Activated T-helper 9 cell treated with anti-CD3 and anti-CD28 coated beads, Interleukin-2, amount 50 U/mL, for 16 hours (primary cell): ENCODE data around the gene FAM90A26.
"Not testable (repeated sequence)": the region's sequence is repeated elsewhere in the genome, so short reads cannot be mapped to it uniquely, and the experiment has no call there.

Experiments used
- DNase-seq: peaks from one replicate; pipeline ENCODE4 v3.0.0-alpha.2; 2020; ENCODE audit warnings: low read depth

The FAM90A26 gene

GRCh38 chr4:9169791-9170459, at the start of gene FAM90A26:
FAM90A26 (plus strand) TSS chr4:9170409; CDS start chr4:9173173, 2,764 bp downstream.
- DNase-seq, result not testable (repeated sequence)

- not testable (repeated sequence) for DNase-seq
Measured at GRCh38 chr4:9122711-9123110, 47.5 kb upstream of the FAM90A26 start.

- DNase-seq, result peak; percentile 3
Measured at GRCh38 chr4:9123572-9124007, 46.6 kb upstream of the FAM90A26 start.

DNA sequence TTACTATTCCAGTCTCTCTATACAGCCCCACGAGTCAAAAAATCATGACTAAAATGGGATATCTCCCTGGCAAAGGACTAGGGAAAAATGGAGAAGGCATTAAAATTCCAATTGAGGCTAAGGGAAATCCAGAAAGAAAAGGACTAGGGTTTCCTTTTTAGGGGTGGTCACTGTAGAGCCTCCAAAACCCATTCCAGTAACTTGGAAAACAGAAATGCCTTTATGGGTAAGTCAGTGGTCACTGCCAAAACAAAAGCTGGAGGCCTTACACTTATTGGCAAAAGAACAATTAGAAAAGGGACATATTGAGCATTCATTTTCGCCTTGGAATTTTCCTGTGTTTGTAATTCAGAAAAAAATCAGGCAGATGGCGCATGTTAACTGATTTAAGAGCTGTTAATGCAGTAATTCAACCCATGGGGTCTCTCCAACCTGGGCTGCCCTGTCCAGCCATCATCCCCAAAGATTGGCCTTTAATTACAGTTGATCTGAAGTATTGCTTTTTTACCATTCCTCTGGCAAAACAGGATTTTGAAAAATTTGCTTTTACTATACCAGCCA, 44.5 kb upstream of the FAM90A26 start:
- DNase-seq, result not testable (repeated sequence)

DNA sequence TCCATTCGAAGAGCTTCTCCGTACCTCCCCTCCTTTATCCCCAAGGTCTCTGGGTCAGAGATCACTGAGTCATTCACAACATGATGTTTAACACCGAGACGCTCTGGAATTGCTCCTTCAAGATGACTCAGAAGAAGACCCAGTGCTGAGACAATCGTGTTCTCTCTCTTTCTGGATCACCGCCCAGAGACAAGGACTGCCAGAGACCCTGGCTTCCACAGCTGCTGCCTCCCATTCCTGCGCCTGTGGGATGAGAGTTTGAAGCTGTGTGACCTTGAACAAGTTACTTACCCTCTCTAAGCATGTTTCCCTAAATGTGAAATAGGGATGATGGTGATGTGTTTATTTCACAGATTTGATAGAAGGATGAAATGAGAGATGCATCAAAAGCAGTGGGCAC, 38.8 kb upstream of the FAM90A26 start:
- DNase-seq, result not testable (repeated sequence)

- DNase-seq, result not testable (repeated sequence)
Measured at GRCh38 chr4:9132849-9133248, 37.4 kb upstream of the FAM90A26 start.

DNA sequence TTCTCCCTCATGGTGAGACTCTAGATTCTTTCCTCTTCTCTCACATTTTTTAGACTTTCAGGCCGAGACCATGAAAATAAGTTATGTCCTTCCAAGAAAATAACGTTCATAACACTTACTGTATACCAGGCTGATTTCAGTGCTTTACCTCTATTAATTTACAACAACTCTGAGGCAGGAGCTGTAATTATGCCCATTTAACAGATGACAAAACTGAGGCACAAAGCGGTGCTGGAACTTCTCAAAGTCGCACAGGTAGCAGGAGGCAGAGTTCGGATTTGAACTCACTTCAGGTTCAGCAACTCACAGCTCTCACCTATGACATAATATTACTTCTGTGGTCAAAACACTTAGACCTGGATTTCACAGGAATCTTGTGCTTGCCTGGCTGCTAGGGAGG, 36.2 kb upstream of the FAM90A26 start:
- not testable (repeated sequence) for DNase-seq

DNA sequence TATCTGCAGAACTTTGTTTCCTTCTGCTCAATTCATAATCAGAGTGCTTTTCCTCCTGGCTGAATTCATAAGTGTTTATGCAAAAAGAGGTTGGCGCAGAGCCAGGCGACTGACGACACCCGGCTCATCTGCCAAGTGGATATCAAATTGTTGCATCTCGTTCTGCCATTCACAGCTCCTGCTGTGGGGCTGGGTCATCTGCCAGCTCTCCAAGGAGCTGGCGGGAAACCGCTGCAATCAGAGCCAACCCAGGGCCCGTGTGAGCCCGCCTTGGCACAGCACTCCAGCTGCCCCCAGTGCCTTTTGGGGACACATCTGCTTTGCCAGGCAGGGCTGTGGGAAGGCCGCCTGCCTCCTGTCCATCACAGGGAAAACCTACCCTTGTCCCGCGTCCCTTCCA, 35.7 kb upstream of the FAM90A26 start:
- DNase-seq, result not testable (repeated sequence)

DNA sequence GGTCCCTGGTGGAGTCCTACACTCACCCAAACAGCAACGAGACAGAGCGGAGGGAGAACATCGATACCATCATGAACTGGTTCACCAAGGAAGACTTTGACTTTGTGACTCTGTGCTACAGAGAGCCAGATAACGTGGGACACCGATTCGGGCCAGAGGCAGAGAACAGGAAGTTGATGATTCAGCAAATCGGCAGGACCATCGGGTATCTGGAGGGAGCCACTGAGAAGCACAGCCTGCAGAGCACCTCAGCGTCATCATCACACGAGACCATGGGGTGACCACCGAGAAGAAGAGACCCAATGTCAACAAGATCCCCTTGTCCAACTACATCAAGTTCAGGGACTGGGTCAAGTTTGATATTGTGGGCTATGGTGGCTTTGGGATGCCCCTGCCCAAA, 29.2 kb upstream of the FAM90A26 start:
- DNase-seq, result not testable (repeated sequence)

- not testable (repeated sequence) for DNase-seq
Measured at GRCh38 chr4:9142786-9143185, 27.4 kb upstream of the FAM90A26 start.

GRCh38 chr4:9143421-9144080, 26.7 kb upstream of the FAM90A26 start:
- no peak for DNase-seq

- DNase-seq, result no peak
Measured at GRCh38 chr4:9146967-9147366, 23.2 kb upstream of the FAM90A26 start.

DNA sequence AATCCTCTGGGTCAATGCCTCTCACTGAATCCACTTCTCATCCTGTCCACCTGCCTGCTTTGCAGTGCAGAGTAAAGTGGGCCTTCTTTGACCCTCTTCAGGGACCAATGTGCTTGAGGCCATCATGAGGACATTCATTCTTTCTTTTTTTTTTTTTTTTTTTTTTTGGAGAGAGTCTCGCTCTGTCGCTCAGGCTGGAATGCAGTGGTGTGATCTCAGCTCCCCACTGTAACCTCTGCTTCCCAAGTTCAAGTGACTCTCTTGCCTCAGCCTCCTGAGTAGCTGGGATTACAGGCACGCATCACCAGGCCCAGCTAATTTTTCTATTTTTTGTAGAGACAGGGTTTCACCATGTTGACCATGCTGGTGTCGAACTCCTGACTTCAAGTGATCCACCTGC, 22.8 kb upstream of the FAM90A26 start:
- not testable (repeated sequence) for DNase-seq

DNA sequence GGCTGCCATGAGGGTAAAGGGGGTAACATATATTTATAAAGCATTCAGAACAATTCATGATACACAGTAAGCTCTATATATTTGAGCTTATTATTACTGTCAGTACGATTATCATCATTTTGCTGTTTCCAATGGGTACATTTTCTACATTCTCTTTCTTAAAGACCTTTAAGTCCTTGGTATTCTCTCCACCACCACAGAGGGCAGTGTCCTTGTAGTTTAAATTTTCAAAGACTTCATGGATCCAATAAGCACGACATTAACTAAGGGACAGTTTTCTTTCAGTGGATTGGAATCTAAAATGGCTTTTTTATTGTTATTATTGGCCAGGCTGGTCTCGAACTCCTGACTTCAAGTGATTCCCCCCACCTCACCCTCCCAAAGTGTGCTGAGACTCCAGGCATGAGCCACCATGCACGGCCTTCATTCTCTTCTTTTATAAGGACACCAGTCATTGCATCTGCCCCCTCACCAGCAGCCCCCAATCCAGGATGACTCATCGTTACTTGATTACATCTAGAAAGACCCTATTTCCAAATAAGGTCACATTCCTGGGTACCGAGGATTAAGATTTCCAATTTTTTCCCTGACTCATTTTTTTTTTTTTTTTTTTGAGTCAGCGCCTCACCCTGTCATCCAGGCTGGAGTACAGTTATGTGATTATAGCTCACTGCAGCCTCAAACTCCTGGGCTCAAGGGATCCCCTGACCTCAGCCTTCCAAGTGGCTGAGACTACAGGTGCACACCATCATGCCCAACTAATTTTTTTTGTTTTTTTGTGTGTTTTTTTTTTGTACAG, 21.4 kb upstream of the FAM90A26 start:
- not testable (repeated sequence) for DNase-seq

GRCh38 chr4:9151809-9152179, 18.4 kb upstream of the FAM90A26 start:
- DNase-seq, result not testable (repeated sequence)

DNA sequence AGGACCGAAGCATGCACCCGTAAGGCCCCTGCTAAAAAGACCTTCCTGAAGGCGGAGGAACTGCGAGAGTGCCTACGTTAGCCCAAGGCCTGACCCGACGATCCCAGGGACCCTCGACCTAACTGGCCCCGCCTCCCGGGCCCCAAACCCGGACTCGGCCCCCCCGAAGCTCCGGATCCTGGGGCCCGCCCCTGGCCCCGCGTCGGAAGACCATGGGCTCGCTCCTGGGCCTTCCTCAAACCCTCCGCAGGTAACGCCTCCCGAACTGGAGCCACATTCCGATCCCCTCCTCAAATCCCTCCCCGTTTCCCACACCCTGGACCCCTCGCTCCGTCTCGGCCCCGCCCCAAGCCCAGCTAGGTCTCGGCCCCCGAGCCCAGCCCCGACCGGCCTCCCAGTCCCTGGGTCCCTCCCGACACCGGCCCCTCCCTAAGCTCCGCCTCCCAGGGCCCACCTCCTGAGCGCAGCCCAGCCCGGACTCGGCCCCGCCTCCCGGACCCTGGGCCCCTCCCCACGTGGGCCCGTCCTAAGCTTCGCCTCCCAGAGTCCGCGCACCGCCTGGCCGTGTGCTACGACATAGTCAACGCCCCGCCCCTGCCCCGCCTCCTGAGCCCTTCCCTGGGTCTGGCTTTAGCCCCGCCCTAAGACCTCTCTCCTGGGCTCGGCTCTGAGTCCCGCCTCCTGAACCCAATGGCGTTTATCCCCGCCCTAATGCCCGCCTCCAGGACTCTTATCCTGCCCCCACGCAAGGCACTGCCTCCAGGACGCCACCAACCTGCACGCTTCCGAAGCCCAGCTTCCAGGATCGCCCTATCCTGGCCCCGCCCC, 17.8 kb upstream of the FAM90A26 start:
- peak; percentile 94 for DNase-seq

- DNase-seq, result peak; percentile 95
Measured at GRCh38 chr4:9153008-9153570, 17.1 kb upstream of the FAM90A26 start.

GRCh38 chr4:9153571-9154157, 16.5 kb upstream of the FAM90A26 start:
- not testable (repeated sequence) for DNase-seq

- DNase-seq, result not testable (repeated sequence)
Measured at GRCh38 chr4:9155101-9155886, 14.9 kb upstream of the FAM90A26 start.

DNA sequence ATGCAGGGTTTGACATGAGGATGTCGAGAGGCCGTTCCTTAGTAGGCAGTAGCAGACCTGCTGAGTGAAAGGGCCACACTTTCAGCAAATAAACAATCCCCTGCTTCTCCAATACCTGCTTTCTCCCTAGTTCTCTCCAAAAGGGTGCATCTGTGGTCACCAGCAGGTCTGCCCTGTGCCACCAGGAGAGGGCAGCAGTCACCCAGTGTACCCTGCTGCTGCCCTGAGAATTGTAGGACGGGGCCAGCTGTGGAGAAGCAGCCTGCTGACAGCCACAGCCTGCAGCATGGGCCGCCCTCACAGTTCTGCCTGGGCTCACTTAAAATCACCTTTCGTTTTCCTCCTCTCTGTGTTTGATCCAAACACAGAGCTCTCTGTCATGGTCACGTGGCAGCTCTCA, 11.8 kb upstream of the FAM90A26 start:
- peak; percentile 21 for DNase-seq
